Natural killer cell (primary cell): ENCODE data around the gene RAD51B. TPM values are rescaled to one million over a fixed set of nuclear protein-coding genes. Genes with fewer than 3 reads are reported as not detected.

Source experiments
- ATAC-seq, 3 donors: fragments of 150-1000 bp in 2 of 3; fragments of 200-7000 bp in 1 of 3; cut with Tn5 transposase; 1 replicate in 1 of 3; 2 replicates in 2 of 3; pipeline ENCODE4 v1.10.0; 2021; ENCODE audit warnings: mild to moderate bottlenecking in 2 of 3, moderate library complexity in 2 of 3
- DNase-seq, 2 donors: peaks; one replicate each; pipeline versions ENCODE4 v3.0.0 to v3.0.0-alpha.2; 2013 to 2021; ENCODE audit warnings: mixed read lengths in 1 of 2
- H3K27ac ChIP-seq: one replicate; pipeline ENCODE4 v1.5.1; 2013; ENCODE audit warnings: mild to moderate bottlenecking, low read length
- H3K27me3 ChIP-seq: one replicate; pipeline ENCODE4 v1.6.1; 2013; ENCODE audit warnings: low read length; ENCODE audit not compliant: control insufficient read depth, insufficient read depth
- H3K36me3 ChIP-seq: one replicate; pipeline ENCODE4 v1.6.1; 2013; ENCODE audit warnings: low read length; ENCODE audit not compliant: control insufficient read depth, insufficient read depth
- H3K4me1 ChIP-seq: one replicate; pipeline ENCODE4 v1.6.1; 2013; ENCODE audit warnings: low read length; ENCODE audit not compliant: control insufficient read depth, insufficient read depth
- H3K4me3 ChIP-seq: one replicate; pipeline ENCODE4 v1.5.1; 2013; ENCODE audit warnings: low read length
- H3K9me3 ChIP-seq: one replicate; pipeline ENCODE4 v1.6.1; 2013; ENCODE audit warnings: low read length; ENCODE audit not compliant: control insufficient read depth, insufficient read depth
- H3K27ac Mint-ChIP-seq, 2 donors: one replicate each; pipeline ENCODE4 v1.8.0; 2022; ENCODE audit warnings: mild to moderate bottlenecking in 2 of 2, mixed read lengths in 2 of 2, moderate library complexity in 1 of 2
- H3K27me3 Mint-ChIP-seq, 2 donors: one replicate each; pipeline ENCODE4 v1.8.0; 2022; ENCODE audit warnings: low read depth in 2 of 2, mixed read lengths in 2 of 2
- H3K36me3 Mint-ChIP-seq: one replicate; pipeline ENCODE4 v1.8.0; 2022; ENCODE audit warnings: mixed read lengths
- H3K4me1 Mint-ChIP-seq, 2 donors: one replicate each; pipeline ENCODE4 v1.8.0; 2022; ENCODE audit warnings: mixed read lengths in 2 of 2
- H3K4me3 Mint-ChIP-seq: one replicate; pipeline ENCODE4 v1.8.0; 2022; ENCODE audit warnings: mild to moderate bottlenecking, moderate library complexity, mixed read lengths
- H3K9me3 Mint-ChIP-seq, 2 donors: one replicate each; pipeline ENCODE4 v1.8.0; 2022; ENCODE audit warnings: mixed read lengths in 2 of 2
- CTCF ChIP-seq: fragments of 200-600 bp; IDR thresholded peaks from one replicate; pipeline ENCODE4 v1.8.0; 2022; ENCODE audit warnings: antibody characterized with exemption
- WGBS: methylation state at CpG from one replicate; pipeline ENCODE4 v1.1.7; 2013; ENCODE audit warnings: missing lambda C conversion rate; ENCODE audit not compliant: insufficient coverage; 5-methylcytosine and 5-hydroxymethylcytosine counted together
- intact Hi-C: fragments of 100-400 bp; cut with micrococcal nuclease; formaldehyde crosslinking; loops from one replicate; pipeline ENCODE4 v1.14.2; 2022
- total RNA-seq, 4 donors: library from RNA; stranded (reverse); fragments of 120-200 nt in 1 of 4; gene quantifications; one replicate each; pipeline versions ENCODE4 v1.2.3 to v1.2.4, GENCODE V29; 2013 to 2022

Gene RAD51B
- total RNA-seq, 3 donors from 2014 or later (not counting 1 experiment from before 2014, with no cell fraction given) = 28.1 to 37.6 (median 28.6) TPM

- no peak overlapping the region for H3K27ac Mint-ChIP-seq
- intact Hi-C loops = loop anchor here (10.0 kb wide), 1 partner anchor 314 kb away; no protein-coding TSS in a partner anchor
Measured at GRCh38 chr14:67940486-67941455, 121.2 kb downstream of the RAD51B start.

GRCh38 chr14:67941456-67942018 is 122.0 kb downstream of the RAD51B start:
- Mint-ChIP-seq H3K4me3 (no peak overlapping the region), H3K4me1 (no peaks in the 10 kb centered on the region), H3K36me3 (no peaks in the 10 kb centered on the region), H3K9me3 (no peaks in the 10 kb centered on the region), H3K27ac (no peak overlapping the region), H3K27me3 (no peaks in the 10 kb centered on the region)
- H3K27me3 ChIP-seq = no peaks in the 10 kb centered on the region
- no peaks in the 10 kb centered on the region for H3K36me3 ChIP-seq
- ATAC-seq (no peak), DNase-seq (no peak)
- intact Hi-C loops = loop anchor here (10.0 kb wide), 1 partner anchor 313 kb away; no protein-coding TSS in a partner anchor
- 100% methylated on average over 1 of the region's 1 CpG for WGBS
- H3K27ac ChIP-seq = no peak overlapping the region
- no peaks in the 10 kb centered on the region for H3K4me1 ChIP-seq
- H3K9me3 ChIP-seq = no peaks in the 10 kb centered on the region
- no peak overlapping the region for H3K4me3 ChIP-seq
- TF ChIP-seq CTCF = no peak

More at GRCh38 chr14:67940486-67941455, 121.2 kb downstream of the RAD51B start:
- no peak for DNase-seq
- H3K27me3 Mint-ChIP-seq = no peaks in the 10 kb centered on the region
- WGBS = 66% methylated on average over 3 of the region's 4 CpGs
- no peaks in the 10 kb centered on the region for H3K4me1 ChIP-seq
- H3K9me3 Mint-ChIP-seq = no peaks in the 10 kb centered on the region
- H3K27ac ChIP-seq = no peak overlapping the region
- TF ChIP-seq CTCF = no peak
- no peaks in the 10 kb centered on the region for H3K9me3 ChIP-seq
- H3K4me3 Mint-ChIP-seq = no peak overlapping the region
- no peaks in the 10 kb centered on the region for H3K36me3 Mint-ChIP-seq
- no peaks in the 10 kb centered on the region for H3K4me1 Mint-ChIP-seq
- no peak overlapping the region for H3K4me3 ChIP-seq
- no peaks in the 10 kb centered on the region for H3K27me3 ChIP-seq
- ATAC-seq = no peak
- no peaks in the 10 kb centered on the region for H3K36me3 ChIP-seq

- intact Hi-C loops = loop anchor here (10.0 kb wide), 1 partner anchor 313 kb away; no protein-coding TSS in a partner anchor
- no peaks in the 10 kb centered on the region for H3K27me3 Mint-ChIP-seq
- no peaks in the 10 kb centered on the region for H3K36me3 ChIP-seq
- ATAC-seq = no peak
- H3K9me3 Mint-ChIP-seq = no peaks in the 10 kb centered on the region
- H3K4me1 ChIP-seq = no peaks in the 10 kb centered on the region
- no peaks in the 10 kb centered on the region for H3K27me3 ChIP-seq
- no peak for TF ChIP-seq CTCF
- WGBS = 100% methylated on average over 2 of the region's 4 CpGs
- no peak overlapping the region for H3K27ac Mint-ChIP-seq
- H3K36me3 Mint-ChIP-seq = no peaks in the 10 kb centered on the region
- no peak overlapping the region for H3K4me3 ChIP-seq
- no peak overlapping the region for H3K27ac ChIP-seq
- H3K9me3 ChIP-seq = no peaks in the 10 kb centered on the region
- no peak for DNase-seq
- H3K4me1 Mint-ChIP-seq = no peaks in the 10 kb centered on the region
- no peak overlapping the region for H3K4me3 Mint-ChIP-seq
Measured at GRCh38 chr14:67942080-67942710, 122.6 kb downstream of the RAD51B start.
